ENCODE results near the gene CLEC18B.

- TF ChIP-seq CTCF (IDR thresholded peaks at IDR 0.05; ENCODE audit: low read depth, low read length, missing input control) (no peak), GABPA (IDR thresholded peaks at IDR 0.05 in 1 of 2, conservative IDR thresholded peaks at IDR 0.05 in 1 of 2) (no peak), HNF4A (conservative IDR thresholded peaks at IDR 0.05) (no peak), YY1 (IDR thresholded peaks at IDR 0.05) (no peak), RXRA (IDR thresholded peaks at IDR 0.05) (no peak), SP1 (IDR thresholded peaks at IDR 0.05) (no peak)
These were observed 42.6 kb upstream of the CLEC18B start for GRCh38 chr16:74463888-74464287.

All from liver (tissue), 3 donors.